Urinary bladder (tissue), 4 donors: ENCODE measurements around the gene ZBTB48. TPM values are rescaled to one million over a fixed set of nuclear protein-coding genes. Genes with fewer than 3 reads are reported as not detected.

Experiments used
- DNase-seq: peaks from one replicate; pipeline ENCODE4 v3.0.0-alpha.2; 2015; ENCODE audit errors: extremely low spot score
- H3K27ac ChIP-seq: one replicate; pipeline ENCODE4 v1.5.1; 2013; ENCODE audit warnings: low read depth, mild to moderate bottlenecking, moderate library complexity
- H3K36me3 ChIP-seq: one replicate; pipeline ENCODE4 v1.6.1; 2013; ENCODE audit warnings: mild to moderate bottlenecking, moderate library complexity; ENCODE audit not compliant: insufficient read depth
- H3K4me1 ChIP-seq: one replicate; pipeline ENCODE4 v1.6.1; 2013; ENCODE audit warnings: mild to moderate bottlenecking, moderate library complexity; ENCODE audit not compliant: insufficient read depth
- H3K4me3 ChIP-seq: one replicate; pipeline ENCODE4 v1.5.1; 2013; ENCODE audit warnings: low read depth, low read length
- WGBS: extraction: QIAGEN DNeasy Blood & Tissue Kit; methylation state at CpG from one replicate; pipeline ENCODE4 v1.1.7; 2013; 5-methylcytosine and 5-hydroxymethylcytosine counted together
- polyA plus RNA-seq: library from polyadenylated mRNA; stranded (reverse); fragments of 200-250 nt; gene quantifications from one replicate; pipeline ENCODE4 v1.2.3, GENCODE V29; 2013
- total RNA-seq: library from RNA; depleted of rRNA; stranded (reverse); fragments of >200 nt; gene quantifications from one replicate; pipeline ENCODE4 v1.2.3, GENCODE V29; 2014
- donor health status: healthy with polysubstance abuse.
- donor health status: healthy.

ZBTB48 gene
- total and polyA plus RNA-seq, 2 donors, result 19.6 to 32.2 TPM

DNA sequence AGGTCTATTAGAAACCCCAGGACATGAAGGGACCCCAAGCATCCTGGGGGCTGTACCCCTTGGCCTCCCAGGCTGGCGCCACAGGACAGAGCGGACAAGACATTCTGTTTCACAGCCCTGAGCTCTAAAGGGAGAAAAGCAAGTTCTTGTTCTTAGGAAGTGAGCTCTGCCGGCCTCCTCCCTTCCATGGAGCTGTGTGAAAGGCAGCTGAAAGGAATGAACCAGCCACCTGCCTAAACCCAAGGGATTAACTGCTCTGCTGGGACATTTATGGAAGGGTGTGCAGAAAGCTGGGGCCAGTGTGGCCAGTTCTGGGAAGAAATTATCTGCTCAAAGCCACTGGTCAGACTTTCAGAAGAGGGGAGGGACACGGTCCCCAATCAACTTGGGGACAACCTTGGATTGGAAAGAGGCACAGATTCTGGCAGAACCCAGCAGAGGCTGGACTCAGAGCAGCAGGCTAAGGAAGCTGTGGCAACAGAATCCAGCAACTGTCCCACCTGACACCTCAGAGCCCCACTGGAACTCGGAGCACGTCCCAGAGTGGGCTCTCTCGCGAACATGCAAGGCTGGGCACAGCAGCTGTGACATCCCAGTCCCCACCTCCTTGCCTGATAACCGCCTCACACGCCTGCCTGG lies 20.7 kb downstream of the ZBTB48 start:
- H3K4me1 ChIP-seq, result no peaks in the 10 kb centered on the region
- H3K36me3 ChIP-seq, result peaks cover 4% of the 10 kb centered on the region
- peak overlapping the region; percentile 77 for H3K4me3 ChIP-seq
- no peak for DNase-seq
- peak overlapping the region; percentile 78 for H3K27ac ChIP-seq
- 13% methylated on average over 10 of the region's 10 CpGs for WGBS

- Histone ChIP-seq H3K4me3 (peak overlapping the region; percentile 77), H3K4me1 (no peaks in the 10 kb centered on the region), H3K27ac (peak overlapping the region; percentile 96), H3K36me3 (peaks cover 4% of the 10 kb centered on the region)
- DNase-seq, result no peak
- WGBS, result under 1% methylated on average over 40 of the region's 40 CpGs
Measured at GRCh38 chr1:6601049-6601922, 21.5 kb downstream of the ZBTB48 start.

- under 1% methylated on average over 103 of the region's 103 CpGs for WGBS
- H3K4me1 ChIP-seq, result no peaks in the 10 kb centered on the region
- H3K4me3 ChIP-seq, result peak overlapping the region; percentile 77
- H3K36me3 ChIP-seq, result peaks cover 4% of the 10 kb centered on the region
- DNase-seq, result no peak
- peak overlapping the region; percentile 96 for H3K27ac ChIP-seq
Measured at GRCh38 chr1:6601923-6602668, 22.3 kb downstream of the ZBTB48 start.

DNA sequence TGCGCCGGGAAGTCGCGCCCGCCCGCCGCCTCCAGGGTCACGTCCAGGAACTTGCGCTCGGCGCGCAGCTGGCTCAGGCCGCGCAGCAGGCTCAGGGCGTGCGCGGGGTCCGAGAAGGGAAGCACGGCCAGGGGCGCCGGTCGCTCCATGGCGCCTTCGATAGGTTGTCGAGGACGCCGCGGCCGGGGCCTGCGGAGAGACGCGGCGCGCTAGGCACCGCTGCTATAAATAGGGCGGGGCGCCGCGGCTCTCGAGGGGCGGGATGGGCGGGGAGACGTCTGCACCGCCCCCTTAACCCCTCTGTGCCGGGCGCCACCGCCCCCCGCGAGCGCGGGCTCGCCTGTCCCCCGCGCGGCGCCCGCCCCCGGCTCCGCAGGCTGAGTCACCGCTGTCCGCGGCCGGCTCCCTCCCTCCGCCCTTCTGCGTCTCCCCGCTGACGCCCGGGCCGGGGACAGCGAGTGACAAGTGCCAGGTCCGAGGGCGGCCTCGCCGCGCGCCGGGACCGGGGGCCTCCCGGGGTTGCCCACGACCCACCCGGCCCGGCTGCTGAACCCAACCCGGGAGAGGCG lies 23.0 kb downstream of the ZBTB48 start, which contains the start of gene KLHL21:
Gene KLHL21, minus strand, starts transcription at position 201 of the 569 bp plus-strand sequence. Its CDS starts 52 bp downstream, at position 149.
- under 1% methylated on average over 84 of the region's 84 CpGs for WGBS
- H3K27ac ChIP-seq, result peak within 1 kb of the TSS; percentile 99
- H3K4me3 ChIP-seq, result peak within 1 kb of the TSS; percentile 77
- H3K4me1 ChIP-seq, result no peaks in the 10 kb centered on the region
- DNase-seq, result no peak
- H3K36me3 ChIP-seq, result peaks cover 3% of the 10 kb centered on the region

GRCh38 chr1:6603238-6603914 lies 23.6 kb downstream of the ZBTB48 start:
- peak overlapping the region; percentile 99 for H3K27ac ChIP-seq
- 1% methylated on average over 36 of the region's 36 CpGs for WGBS
- peaks cover 1% of the 10 kb centered on the region for H3K36me3 ChIP-seq
- H3K4me3 ChIP-seq, result peak overlapping the region; percentile 77
- no peak for DNase-seq
- no peaks in the 10 kb centered on the region for H3K4me1 ChIP-seq

DNA sequence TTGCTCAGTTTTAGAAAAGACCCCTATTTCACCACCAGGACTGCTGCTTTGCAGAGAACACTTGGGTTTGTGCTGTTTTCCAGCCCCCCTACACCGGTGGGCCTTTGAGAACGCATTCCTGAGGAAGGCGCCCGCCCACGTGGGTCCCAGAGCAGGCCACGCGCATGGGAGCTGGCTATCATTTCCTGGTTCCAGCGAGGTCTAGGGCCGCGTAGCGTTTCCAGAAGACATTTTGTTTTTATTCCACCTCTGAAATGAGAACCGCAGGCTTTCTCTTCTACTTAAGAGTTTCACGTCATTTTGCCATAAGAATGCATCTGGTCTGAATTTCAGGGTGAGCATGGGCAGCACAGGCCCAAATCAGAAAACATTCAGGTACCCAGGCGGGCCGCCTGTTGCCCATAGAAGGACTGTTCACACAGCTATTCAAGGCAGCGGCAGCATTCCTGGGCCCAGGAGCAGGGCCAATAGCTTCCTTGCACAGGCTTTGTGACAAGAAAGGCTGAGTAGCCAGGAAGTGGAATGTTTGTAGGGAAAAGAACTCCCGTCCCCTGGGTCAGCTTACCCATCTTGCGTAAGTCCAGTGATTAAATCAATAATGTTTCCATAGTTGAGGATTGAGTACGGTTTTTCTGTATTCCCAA lies 24.2 kb downstream of the ZBTB48 start:
- no peak for DNase-seq
- no peaks in the 10 kb centered on the region for H3K36me3 ChIP-seq
- 14% methylated on average over 19 of the region's 19 CpGs for WGBS
- H3K27ac ChIP-seq, result peak overlapping the region; percentile 99
- peak overlapping the region; percentile 9 for H3K4me3 ChIP-seq
- no peaks in the 10 kb centered on the region for H3K4me1 ChIP-seq

DNA sequence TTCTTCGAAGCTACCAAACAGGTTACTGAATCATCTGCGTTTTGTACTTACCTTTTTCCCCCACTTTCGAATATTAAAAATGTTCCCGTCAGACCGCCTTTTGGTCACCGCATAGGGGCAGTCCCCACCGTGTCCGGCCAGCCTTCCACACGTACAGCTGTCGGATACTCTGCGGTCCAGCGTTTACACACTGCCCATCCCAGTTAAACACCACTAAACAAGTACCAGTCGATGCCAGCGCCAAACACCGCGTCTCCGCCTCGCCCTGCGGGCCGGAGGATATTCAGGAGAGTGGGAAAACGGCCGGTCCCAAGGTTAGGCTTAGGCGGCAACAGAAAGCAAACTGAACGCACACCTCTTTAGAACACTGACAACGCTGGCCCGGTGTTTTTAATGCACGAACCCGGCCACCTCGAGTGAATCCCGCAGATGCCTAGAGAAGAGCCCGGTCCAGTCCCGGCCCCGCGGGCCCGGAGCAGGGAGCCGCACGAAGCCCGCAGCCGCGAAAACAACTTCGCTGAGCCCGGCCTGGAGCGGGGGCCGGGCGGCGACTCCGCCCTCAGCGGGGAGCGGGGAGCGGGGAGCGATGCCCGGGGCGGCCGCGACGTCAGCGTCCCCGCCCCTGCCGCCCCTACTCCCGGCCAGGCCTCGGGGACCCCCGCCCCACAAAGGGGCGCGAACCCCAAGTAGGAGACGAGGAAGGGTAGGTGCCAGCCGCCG lies 33.0 kb downstream of the ZBTB48 start:
- WGBS, result under 1% methylated on average over 67 of the region's 67 CpGs
- H3K4me1 ChIP-seq, result peaks cover 1% of the 10 kb centered on the region
- no peak for DNase-seq

GRCh38 chr1:6613361-6614018 lies 33.7 kb downstream of the ZBTB48 start, which contains the start of gene PHF13:
Gene PHF13 (plus strand): TSS chr1:6613731. CDS start chr1:6614067, 336 bp downstream.
- H3K4me1 ChIP-seq, result peaks cover 1% of the 10 kb centered on the region
- 1% methylated on average over 84 of the region's 84 CpGs for WGBS

More for the DNA sequence above, 33.0 kb downstream of the ZBTB48 start:
- Histone ChIP-seq H3K4me3 (peak overlapping the region; percentile 75), H3K36me3 (no peaks in the 10 kb centered on the region), H3K27ac (peak overlapping the region; percentile 93)

DNA sequence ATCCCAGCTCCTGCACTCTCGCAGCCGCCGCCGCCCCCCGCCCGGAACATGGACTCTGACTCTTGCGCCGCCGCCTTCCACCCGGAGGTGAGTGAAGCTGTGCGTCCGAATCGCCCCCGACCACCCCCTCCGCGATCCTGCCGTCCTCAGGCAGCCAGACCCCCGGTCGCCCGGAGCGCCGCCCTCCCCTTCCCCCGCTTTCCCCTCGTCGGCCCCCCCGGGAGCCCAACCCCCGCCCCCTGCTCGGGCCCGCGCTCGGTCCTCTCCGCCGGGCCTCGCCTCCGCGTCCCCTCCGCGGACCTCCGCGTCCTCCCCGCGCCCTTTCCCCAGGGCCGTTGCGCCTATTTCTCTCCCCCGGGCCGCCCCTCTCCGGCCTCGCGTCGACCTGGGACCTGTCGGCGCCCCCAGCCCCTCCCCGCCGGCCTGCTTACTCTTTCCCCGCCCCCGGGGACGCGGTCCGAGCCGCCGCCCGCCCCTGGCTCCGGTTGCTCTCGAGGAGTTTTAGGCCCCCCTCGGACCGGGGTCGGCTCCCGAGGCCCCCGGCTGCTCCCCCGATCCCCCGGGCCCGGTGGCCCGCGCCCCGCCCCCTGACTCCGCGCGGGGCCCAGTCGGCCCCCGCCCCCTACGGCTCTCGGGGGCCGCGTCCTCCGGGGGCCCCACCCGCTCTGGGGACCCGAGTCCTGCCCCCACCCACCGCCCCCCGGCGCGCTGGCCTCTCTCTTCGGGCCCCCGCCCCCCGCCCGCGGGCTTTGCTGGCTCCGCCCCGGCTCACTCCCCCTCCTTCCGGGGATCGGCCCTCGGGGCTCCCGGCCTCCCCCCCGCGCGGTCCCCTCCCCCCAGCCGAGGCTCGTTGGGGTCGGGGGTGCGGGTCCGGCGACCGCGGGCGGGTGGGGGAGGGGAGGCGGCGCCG lies 34.5 kb downstream of the ZBTB48 start:
- Histone ChIP-seq H3K36me3 (no peaks in the 10 kb centered on the region), H3K4me3 (peak overlapping the region; percentile 100), H3K4me1 (peaks cover 1% of the 10 kb centered on the region), H3K27ac (peak overlapping the region; percentile 85)
- 2% methylated on average over 108 of the region's 117 CpGs for WGBS
- DNase-seq, result no peak

More at GRCh38 chr1:6613361-6614018, 33.7 kb downstream of the ZBTB48 start, which contains the start of gene PHF13:
- H3K36me3 ChIP-seq, result no peaks in the 10 kb centered on the region
- H3K27ac ChIP-seq, result peak within 1 kb of the TSS; percentile 93
- peak; percentile 95 for DNase-seq
- H3K4me3 ChIP-seq, result peak within 1 kb of the TSS; percentile 100

GRCh38 chr1:6614929-6615785 lies 35.4 kb downstream of the ZBTB48 start:
- Histone ChIP-seq H3K36me3 (peaks cover 3% of the 10 kb centered on the region), H3K27ac (peak overlapping the region; percentile 85), H3K4me1 (peaks cover 1% of the 10 kb centered on the region), H3K4me3 (peak overlapping the region; percentile 100)
- 1% methylated on average over 82 of the region's 82 CpGs for WGBS
- no peak for DNase-seq
